GM21528 (cell line): ENCODE measurements around the gene USP10.

ENCODE experiments used
- ATAC-seq: cut with Tn5 transposase; IDR thresholded peaks from one replicate; pipeline ENCODE4 v1.9.1; 2021; ENCODE audit warnings: mild to moderate bottlenecking, moderate library complexity; ENCODE audit not compliant: unreplicated experiment, low FRiP score

USP10 gene

GRCh38 chr16:84766978-84767773, 67.4 kb downstream of the USP10 start:
- ATAC-seq, result no peak

GRCh38 chr16:84768061-84768807, 68.4 kb downstream of the USP10 start:
- ATAC-seq, result no peak

- ATAC-seq, result no peak
Measured at GRCh38 chr16:84768808-84769197, 69.0 kb downstream of the USP10 start.

GRCh38 chr16:84769416-84769815, 69.6 kb downstream of the USP10 start:
- ATAC-seq, result no peak

GRCh38 chr16:84773312-84773711, 73.5 kb downstream of the USP10 start:
- ATAC-seq, result no peak

- ATAC-seq, result no peak
Measured at GRCh38 chr16:84774810-84775209, 75.0 kb downstream of the USP10 start.

GRCh38 chr16:84775262-84775810, 75.5 kb downstream of the USP10 start:
- ATAC-seq, result no peak

- no peak for ATAC-seq
Measured at GRCh38 chr16:84777435-84777834, 77.6 kb downstream of the USP10 start.

- no peak for ATAC-seq
Measured at GRCh38 chr16:84778720-84779119, 78.9 kb downstream of the USP10 start.

GRCh38 chr16:84780063-84780462, 80.3 kb downstream of the USP10 start:
- ATAC-seq, result no peak

- ATAC-seq, result no peak
Measured at GRCh38 chr16:84780544-84781376, 81.0 kb downstream of the USP10 start.

GRCh38 chr16:84782846-84783245, 83.0 kb downstream of the USP10 start:
- ATAC-seq, result no peak

- ATAC-seq, result no peak
Measured at GRCh38 chr16:84785843-84786581, 86.2 kb downstream of the USP10 start.

- ATAC-seq, result no peak
Measured at GRCh38 chr16:84786605-84787262, 86.9 kb downstream of the USP10 start.

GRCh38 chr16:84787263-84787622, 87.4 kb downstream of the USP10 start:
- no peak for ATAC-seq

GRCh38 chr16:84788920-84789391, 89.2 kb downstream of the USP10 start:
- no peak for ATAC-seq

- ATAC-seq, result no peak
Measured at GRCh38 chr16:84789431-84789830, 89.6 kb downstream of the USP10 start.

- ATAC-seq, result no peak
Measured at GRCh38 chr16:84790301-84790700, 90.5 kb downstream of the USP10 start.

- ATAC-seq, result no peak
Measured at GRCh38 chr16:84791088-84791487, 91.3 kb downstream of the USP10 start.
